Subcutaneous adipose tissue (tissue), 4 donors: ENCODE measurements around the gene KCNF1. TPM values are rescaled to one million over a fixed set of nuclear protein-coding genes. Genes with fewer than 3 reads are reported as not detected.

Experiments
- CTCF ChIP-seq: fragments of 450-650 bp; IDR thresholded peaks from one replicate; pipeline ENCODE4 v1.5.1; 2016; ENCODE audit warnings: low read depth, mild to moderate bottlenecking, control low read depth, antibody characterized with exemption, moderate library complexity
- total RNA-seq, 4 donors: library from RNA; depleted of rRNA; stranded (reverse); fragments of >200 nt; gene quantifications; one replicate each; pipeline ENCODE4 v1.1.0, GENCODE V29; 2016

The KCNF1 gene
- total RNA-seq, 4 donors from 2014 or later: not detected

GRCh38 chr2:10905862-10906143 lies 5.9 kb upstream of the KCNF1 start:
- no peak for TF ChIP-seq CTCF

GRCh38 chr2:10906926-10907625 lies 4.7 kb upstream of the KCNF1 start:
- TF ChIP-seq CTCF: no peak

- TF ChIP-seq CTCF: no peak
Observed at GRCh38 chr2:10908195-10908594, 3.5 kb upstream of the KCNF1 start.

- TF ChIP-seq CTCF: no peak
Observed at GRCh38 chr2:10909050-10909995, 2.4 kb upstream of the KCNF1 start.

- TF ChIP-seq CTCF: no peak
Observed at GRCh38 chr2:10909996-10910341, 1.8 kb upstream of the KCNF1 start.

- no peak for TF ChIP-seq CTCF
Observed at GRCh38 chr2:10910625-10911024, 1.1 kb upstream of the KCNF1 start.

- TF ChIP-seq CTCF: no peak
Observed at GRCh38 chr2:10912076-10912731, 470 bp downstream of the KCNF1 start.
